K562 (cell line): ENCODE data around the gene GGPS1. TPM values are rescaled to one million over a fixed set of nuclear protein-coding genes. Genes with fewer than 3 reads are reported as not detected.

ENCODE experiments used
- BDP1 ChIP-seq: IDR thresholded peaks from 3 replicates; pipeline ENCODE4 v1.6.1; 2011; ENCODE audit not compliant: insufficient read length, insufficient read depth
- E2F5 ChIP-seq: sonication (generic); formaldehyde crosslinking; IDR thresholded peaks from 2 replicates; pipeline ENCODE4 v1.8.0; 2022; ENCODE audit warnings: mild to moderate bottlenecking, missing genetic modification reagents
- ELF2 ChIP-seq: fragments of 250-450 bp; sonication (Bioruptor Pico); IDR thresholded peaks from 2 replicates; pipeline ENCODE4 v1.5.0; 2021; ENCODE audit warnings: mild to moderate bottlenecking
- FOXK2 ChIP-seq, 2 experiments: fragments of 450-650 bp; IDR thresholded peaks in 1 of 2; conservative IDR thresholded peaks in 1 of 2; 2 replicates each; pipeline ENCODE4 v1.6.1; 2016; ENCODE audit warnings: low read depth in 2 of 2, mild to moderate bottlenecking in 1 of 2
- FOXM1 ChIP-seq, 2 experiments: fragments of 450-650 bp in 1 of 2; sonication (generic) in 1 of 2; formaldehyde crosslinking in 1 of 2; IDR thresholded peaks; 2 replicates each; pipeline versions ENCODE4 v1.6.1 to v1.9.0; 2017 to 2022; ENCODE audit warnings: low read depth in 2 of 2, mild to moderate bottlenecking in 2 of 2, missing genetic modification reagents in 1 of 2, moderate library complexity in 1 of 2
- KAT7 ChIP-seq: sonication (generic); formaldehyde crosslinking; IDR thresholded peaks from 2 replicates; pipeline ENCODE4 v1.8.0; 2022; ENCODE audit warnings: missing genetic modification reagents, mild to moderate bottlenecking, borderline replicate concordance
- MIER1 ChIP-seq: fragments of 450-650 bp; IDR thresholded peaks from 2 replicates; pipeline ENCODE4 v1.6.1; 2016; ENCODE audit warnings: antibody characterized with exemption, mild to moderate bottlenecking, low read depth
- MYNN ChIP-seq, 2 experiments: sonication (generic); formaldehyde crosslinking in 1 of 2; IDR thresholded peaks; 2 replicates each; pipeline versions ENCODE4 v1.5.0 to v1.6.1; 2016 to 2020; ENCODE audit warnings: antibody characterized with exemption in 1 of 2, missing genetic modification reagents in 1 of 2
- NONO ChIP-seq, 2 experiments: fragments of 200-400 bp in 1 of 2; fragments of 450-650 bp in 1 of 2; formaldehyde crosslinking in 1 of 2; IDR thresholded peaks; 2 replicates each; pipeline ENCODE4 v1.6.1; 2017; ENCODE audit warnings: low read depth in 2 of 2, mild to moderate bottlenecking in 2 of 2, moderate library complexity in 2 of 2, low read length in 1 of 2
- NR1H2 ChIP-seq: sonication (generic); formaldehyde crosslinking; IDR thresholded peaks from 2 replicates; pipeline ENCODE4 v1.4.0; 2020; ENCODE audit warnings: mild to moderate bottlenecking, missing genetic modification reagents
- RB1 ChIP-seq: fragments of 450-650 bp; IDR thresholded peaks from 2 replicates; pipeline ENCODE4 v1.6.1; 2017; ENCODE audit warnings: low read depth, mild to moderate bottlenecking
- ZBTB11 ChIP-seq, 3 experiments: fragments of 200-800 bp in 1 of 3; fragments of 250-450 bp in 1 of 3; fragments of 450-650 bp in 1 of 3; sonication (Bioruptor Pico) in 1 of 3; sonication (Bioruptor generic) in 1 of 3; formaldehyde crosslinking in 1 of 3; IDR thresholded peaks; 2 replicates each; pipeline versions ENCODE4 v1.6.1 to v1.8.0; 2016 to 2022; ENCODE audit warnings: mild to moderate bottlenecking in 2 of 3, missing genetic modification characterization in 2 of 3, missing compliant biosample characterization in 1 of 3, moderate library complexity in 1 of 3
- ZBTB26 ChIP-seq: fragments of 450-650 bp; formaldehyde crosslinking; IDR thresholded peaks from 2 replicates; pipeline ENCODE4 v1.4.0; 2022; ENCODE audit warnings: missing genetic modification characterization
- ZNF347 ChIP-seq: fragments of 450-650 bp; formaldehyde crosslinking; IDR thresholded peaks from 2 replicates; pipeline ENCODE4 v1.4.0; 2020; ENCODE audit warnings: low read depth, mild to moderate bottlenecking, moderate library complexity
- ZNF583 ChIP-seq: fragments of 250-450 bp; sonication (Bioruptor Pico); IDR thresholded peaks from 2 replicates; pipeline ENCODE4 v1.4.0; 2020
- polyA plus RNA-seq, 8 experiments: library from polyadenylated mRNA; depleted of rRNA in 4 of 8; stranded (reverse) in 5 of 8; unstranded in 3 of 8; fragments of >200 nt; fragmentation: Nextera tagmentation in 2 of 8; fragmentation: Illumina TruSeq in 1 of 8; extraction: Ambion mirVana in 2 of 8; extraction: Trizol in 1 of 8; gene quantifications; 2 replicates each; pipeline versions ENCODE4 v1.2.1 to v1.2.3, GENCODE V29; 2011 to 2014; ENCODE audit warnings: inconsistent platforms in 1 of 8, missing spikeins in 1 of 8
- total RNA-seq, 7 experiments: library from RNA; depleted of rRNA in 6 of 7; stranded (reverse); fragments of >200 nt in 6 of 7; fragmentation: Illumina TruSeq in 2 of 7; extraction: Trizol in 2 of 7; gene quantifications; 2 replicates each; pipeline versions ENCODE4 v1.2.1 to v1.2.3, GENCODE V29; 2011 to 2021; ENCODE audit warnings: low replicate concordance in 1 of 7
- TF ChIP-seq, protein P1 (sequence below): fragments of 150-350 bp; IDR thresholded peaks from 2 replicates; pipeline ENCODE4 v1.6.1; 2014; ENCODE audit warnings: low read depth, mild to moderate bottlenecking, low read length, borderline replicate concordance

GGPS1 gene
- total and polyA plus RNA-seq, 9 of the 15 experiments (the other 6 are each of a cell fraction or from before 2014, with no cell fraction given) = 18.8 to 104 (median 56.3) TPM

GRCh38 chr1:235329139-235329902, 951 bp downstream of the GGPS1 start (continued):
- TF ChIP-seq ZBTB11 (CRISPR knock-in tag; IDR thresholded peaks at IDR 0.05) (peak in 1 of 3 experiments; percentile 93; a peak in 1 of 6 replicates), ZBTB26 (CRISPR knock-in tag) (0 out of 2 replicates have a peak, but pooled peaks have one; percentile 27), ZNF583 (CRISPR knock-in tag) (no peak), FOXK2 (conservative IDR thresholded peaks at IDR 0.05 in 1 of 2, IDR thresholded peaks at IDR 0.05 in 1 of 2; ENCODE audit: low read depth in 2 of 2) (peak in 1 of 2 experiments; percentile 1; a peak in 1 of 4 replicates), KAT7 (CRISPR knock-in tag) (peak; percentile 95; the same call in 1 of the 2 replicates), ELF2 (CRISPR knock-in tag) (0 out of 2 replicates have a peak, but pooled peaks have one; percentile 47), BDP1 (no peak), NONO (IDR thresholded peaks at IDR 0.05; ENCODE audit: low read depth in 2 of 2, low read length in 1 of 2) (no peak), ZNF347 (CRISPR knock-in tag) (0 out of 2 replicates have a peak, but pooled peaks have one; percentile 7), MYNN (IDR thresholded peaks at IDR 0.05) (no peak), MYNN (CRISPR knock-in tag; IDR thresholded peaks at IDR 0.05) (no peak), E2F5 (CRISPR knock-in tag) (no peak), MIER1 (no peak), RB1 (peak; percentile 17; the same call in 1 of the 2 replicates), NR1H2 (CRISPR knock-in tag) (0 out of 2 replicates have a peak, but pooled peaks have one; percentile 58), FOXM1 (IDR thresholded peaks at IDR 0.05; ENCODE audit: low read depth) (no peak), FOXM1 (CRISPR knock-in tag; IDR thresholded peaks at IDR 0.05; ENCODE audit: low read depth) (no peak)
- TF ChIP-seq, protein P1, sequence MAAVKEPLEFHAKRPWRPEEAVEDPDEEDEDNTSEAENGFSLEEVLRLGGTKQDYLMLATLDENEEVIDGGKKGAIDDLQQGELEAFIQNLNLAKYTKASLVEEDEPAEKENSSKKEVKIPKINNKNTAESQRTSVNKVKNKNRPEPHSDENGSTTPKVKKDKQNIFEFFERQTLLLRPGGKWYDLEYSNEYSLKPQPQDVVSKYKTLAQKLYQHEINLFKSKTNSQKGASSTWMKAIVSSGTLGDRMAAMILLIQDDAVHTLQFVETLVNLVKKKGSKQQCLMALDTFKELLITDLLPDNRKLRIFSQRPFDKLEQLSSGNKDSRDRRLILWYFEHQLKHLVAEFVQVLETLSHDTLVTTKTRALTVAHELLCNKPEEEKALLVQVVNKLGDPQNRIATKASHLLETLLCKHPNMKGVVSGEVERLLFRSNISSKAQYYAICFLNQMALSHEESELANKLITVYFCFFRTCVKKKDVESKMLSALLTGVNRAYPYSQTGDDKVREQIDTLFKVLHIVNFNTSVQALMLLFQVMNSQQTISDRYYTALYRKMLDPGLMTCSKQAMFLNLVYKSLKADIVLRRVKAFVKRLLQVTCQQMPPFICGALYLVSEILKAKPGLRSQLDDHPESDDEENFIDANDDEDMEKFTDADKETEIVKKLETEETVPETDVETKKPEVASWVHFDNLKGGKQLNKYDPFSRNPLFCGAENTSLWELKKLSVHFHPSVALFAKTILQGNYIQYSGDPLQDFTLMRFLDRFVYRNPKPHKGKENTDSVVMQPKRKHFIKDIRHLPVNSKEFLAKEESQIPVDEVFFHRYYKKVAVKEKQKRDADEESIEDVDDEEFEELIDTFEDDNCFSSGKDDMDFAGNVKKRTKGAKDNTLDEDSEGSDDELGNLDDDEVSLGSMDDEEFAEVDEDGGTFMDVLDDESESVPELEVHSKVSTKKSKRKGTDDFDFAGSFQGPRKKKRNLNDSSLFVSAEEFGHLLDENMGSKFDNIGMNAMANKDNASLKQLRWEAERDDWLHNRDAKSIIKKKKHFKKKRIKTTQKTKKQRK = no peak
